ENCODE measurements around the gene MAGEB1. TPM values are rescaled to one million over a fixed set of nuclear protein-coding genes. Genes with fewer than 3 reads are reported as not detected.

MAGEB1 gene
- total RNA-seq, 1 experiment from 2014 or later: not detected

GRCh38 chrX:30259927-30260326 lies 13.0 kb downstream of the MAGEB1 start:
- Histone ChIP-seq H3K36me3 (ENCODE audit: low read depth, low read length) (no peaks in the 10 kb centered on the region), H3K9me2 (replicated peaks; ENCODE audit: low read length) (no peaks in the 10 kb centered on the region), H3F3A (ENCODE audit: low read length, unreplicated experiment) (no peaks in the 10 kb centered on the region), H3K27me3 (ENCODE audit: low read length) (peaks cover 8% of the 10 kb centered on the region; the same call in 1 of the 2 replicates), H2AFZ (ENCODE audit: low read length) (no peak overlapping the region), H3K4me1 (ENCODE audit: insufficient read depth, low read length) (no peaks in the 10 kb centered on the region), H3K27ac (ENCODE audit: low read length) (no peak overlapping the region), H3K9me3 (ENCODE audit: low read length) (0 out of 2 replicates have a peak, but pooled peaks cover 2% of the 10 kb centered on the region), H3K4me2 (ENCODE audit: low read length) (no peak overlapping the region), H4K20me1 (ENCODE audit: low read length) (no peaks in the 10 kb centered on the region), H3K9ac (ENCODE audit: low read length) (no peak overlapping the region), H3K79me2 (ENCODE audit: low read length) (no peaks in the 10 kb centered on the region), H3K4me3 (ENCODE audit: low read length) (no peak overlapping the region)
- TF ChIP-seq CTCF (conservative IDR thresholded peaks at IDR 0.05; ENCODE audit: low read depth, low read length) (no peak), EZH2 (IDR thresholded peaks at IDR 0.05; ENCODE audit: low read length, unreplicated experiment) (no peak), EZH2phosphoT487 (IDR thresholded peaks at IDR 0.05; ENCODE audit: borderline replicate concordance, low read length) (no peak)
- ATAC-seq (no peak), DNase-seq (no peak)
- ChIA-PET CTCF (no interaction called here), POLR2A (ENCODE audit: unreplicated experiment) (no interaction called here)
- intact Hi-C loops (cut with micrococcal nuclease): no loop called here
- BruUV-seq (replicated peaks): no TSS peak

- H3K36me3 ChIP-seq (ENCODE audit: low read depth, low read length): no peaks in the 10 kb centered on the region
- no peak for TF ChIP-seq EZH2phosphoT487 (IDR thresholded peaks at IDR 0.05; ENCODE audit: borderline replicate concordance, low read length)
- TF ChIP-seq EZH2 (IDR thresholded peaks at IDR 0.05; ENCODE audit: low read length, unreplicated experiment): no peak
- TF ChIP-seq CTCF (conservative IDR thresholded peaks at IDR 0.05; ENCODE audit: low read depth, low read length): no peak
- no peak overlapping the region for H3K4me3 ChIP-seq (ENCODE audit: low read length)
- no TSS peak for BruUV-seq (replicated peaks)
- CTCF ChIA-PET: no interaction called here
- no peaks in the 10 kb centered on the region for H4K20me1 ChIP-seq (ENCODE audit: low read length)
- H3K9ac ChIP-seq (ENCODE audit: low read length): no peak overlapping the region
- H3K9me2 ChIP-seq (replicated peaks; ENCODE audit: low read length): no peaks in the 10 kb centered on the region
- no peaks in the 10 kb centered on the region for H3K79me2 ChIP-seq (ENCODE audit: low read length)
- POLR2A ChIA-PET (ENCODE audit: unreplicated experiment): no interaction called here
- no peak overlapping the region for H2AFZ ChIP-seq (ENCODE audit: low read length)
- H3K27me3 ChIP-seq (ENCODE audit: low read length): peaks cover 8% of the 10 kb centered on the region; the same call in 1 of the 2 replicates
- H3K9me3 ChIP-seq (ENCODE audit: low read length): no peaks in the 10 kb centered on the region
- no peaks in the 10 kb centered on the region for H3F3A ChIP-seq (ENCODE audit: low read length, unreplicated experiment)
- intact Hi-C loops (cut with micrococcal nuclease): no loop called here
- no peak overlapping the region for H3K4me2 ChIP-seq (ENCODE audit: low read length)
- H3K4me1 ChIP-seq (ENCODE audit: insufficient read depth, low read length): no peaks in the 10 kb centered on the region
- ATAC-seq (no peak), DNase-seq (no peak)
- no peak overlapping the region for H3K27ac ChIP-seq (ENCODE audit: low read length)
Measured at GRCh38 chrX:30261012-30261411, 14.1 kb downstream of the MAGEB1 start.

- ATAC-seq: no peak
- H4K20me1 ChIP-seq (ENCODE audit: low read length): no peaks in the 10 kb centered on the region
- DNase-seq: no peak
- H3K4me1 ChIP-seq (ENCODE audit: insufficient read depth, low read length): no peaks in the 10 kb centered on the region
- intact Hi-C loops (cut with micrococcal nuclease): no loop called here
- ChIA-PET CTCF (no interaction called here), POLR2A (ENCODE audit: unreplicated experiment) (no interaction called here)
- no peaks in the 10 kb centered on the region for H3K36me3 ChIP-seq (ENCODE audit: low read depth, low read length)
- BruUV-seq (replicated peaks): no TSS peak
- TF ChIP-seq CTCF (conservative IDR thresholded peaks at IDR 0.05; ENCODE audit: low read depth, low read length): no peak
- TF ChIP-seq EZH2 (IDR thresholded peaks at IDR 0.05; ENCODE audit: low read length, unreplicated experiment): no peak
- TF ChIP-seq EZH2phosphoT487 (IDR thresholded peaks at IDR 0.05; ENCODE audit: borderline replicate concordance, low read length): no peak
- peaks cover 8% of the 10 kb centered on the region; the same call in 1 of the 2 replicates for H3K27me3 ChIP-seq (ENCODE audit: low read length)
- H3K9ac ChIP-seq (ENCODE audit: low read length): no peak overlapping the region
- no peak overlapping the region for H3K27ac ChIP-seq (ENCODE audit: low read length)
- no peak overlapping the region for H3K4me2 ChIP-seq (ENCODE audit: low read length)
- H2AFZ ChIP-seq (ENCODE audit: low read length): no peak overlapping the region
- H3F3A ChIP-seq (ENCODE audit: low read length, unreplicated experiment): no peaks in the 10 kb centered on the region
- no peaks in the 10 kb centered on the region for H3K9me2 ChIP-seq (replicated peaks; ENCODE audit: low read length)
- no peak overlapping the region for H3K4me3 ChIP-seq (ENCODE audit: low read length)
- no peaks in the 10 kb centered on the region for H3K9me3 ChIP-seq (ENCODE audit: low read length)
- H3K79me2 ChIP-seq (ENCODE audit: low read length): no peaks in the 10 kb centered on the region
Measured at GRCh38 chrX:30262763-30263162, 15.8 kb downstream of the MAGEB1 start.
